IPS-18c (cell line): ENCODE results near the gene HPN.
"Not testable (repeated sequence)": the region's sequence is repeated elsewhere in the genome, so short reads cannot be mapped to it uniquely, and the experiment has no call there.

Experiments used
- H3K4me3 ChIP-seq: 2 replicates; pipeline ENCODE4 v1.7.0; 2013; ENCODE audit warnings: low read depth, mild to moderate bottlenecking, low read length, moderate library complexity; ENCODE audit not compliant: insufficient read depth
- H3K9me3 ChIP-seq: one replicate; pipeline ENCODE4 v1.6.1; 2013; ENCODE audit warnings: mild to moderate bottlenecking, low read length, moderate library complexity; ENCODE audit not compliant: control insufficient read depth, insufficient read depth

Gene HPN

GRCh38 chr19:35041548-35042055 is at the start of gene HPN:
TSS of gene HPN (plus strand) at chr19:35041721. CDS start at chr19:35042507, 786 bp downstream.
- peak within 1 kb of the TSS; percentile 58 for H3K4me3 ChIP-seq
- H3K9me3 ChIP-seq = no peaks in the 10 kb centered on the region

- not testable (repeated sequence) for H3K9me3 ChIP-seq, H3K4me3 ChIP-seq
Measured at GRCh38 chr19:34992582-34992981, 48.9 kb upstream of the HPN start.

GRCh38 chr19:34994286-34994642 is 47.3 kb upstream of the HPN start:
- no peak overlapping the region for H3K4me3 ChIP-seq

GRCh38 chr19:34994643-34995541 is 46.6 kb upstream of the HPN start:
- no peak overlapping the region for H3K4me3 ChIP-seq
- H3K9me3 ChIP-seq = no peaks in the 10 kb centered on the region

More at GRCh38 chr19:34994286-34994642, 47.3 kb upstream of the HPN start:
- H3K9me3 ChIP-seq = no peaks in the 10 kb centered on the region

- H3K4me3 ChIP-seq = no peak overlapping the region
- no peaks in the 10 kb centered on the region for H3K9me3 ChIP-seq
Measured at GRCh38 chr19:34995551-34995950, 46.0 kb upstream of the HPN start.

GRCh38 chr19:34997071-34997617 is 44.4 kb upstream of the HPN start:
- Histone ChIP-seq H3K4me3 (no peak overlapping the region), H3K9me3 (no peaks in the 10 kb centered on the region)

GRCh38 chr19:34998224-34998623 is 43.3 kb upstream of the HPN start:
- not testable (repeated sequence) for H3K4me3 ChIP-seq, H3K9me3 ChIP-seq

- Histone ChIP-seq H3K9me3 (no peaks in the 10 kb centered on the region), H3K4me3 (peak overlapping the region; percentile 68)
Measured at GRCh38 chr19:34998777-34999497, 42.6 kb upstream of the HPN start.

- peak within 1 kb of the TSS; percentile 68 for H3K4me3 ChIP-seq
- no peaks in the 10 kb centered on the region for H3K9me3 ChIP-seq
Measured at GRCh38 chr19:34999498-35000337, 41.8 kb upstream of the HPN start, which contains the start of gene GRAMD1A. TSS of gene GRAMD1A (plus strand) at chr19:35000323. CDS start at chr19:35000479, 156 bp downstream.

GRCh38 chr19:35000338-35000646 is 41.2 kb upstream of the HPN start:
- Histone ChIP-seq H3K4me3 (peak overlapping the region; percentile 68), H3K9me3 (no peaks in the 10 kb centered on the region)

- Histone ChIP-seq H3K4me3 (peak overlapping the region; percentile 68), H3K9me3 (no peaks in the 10 kb centered on the region)
Measured at GRCh38 chr19:35000647-35001501, 40.6 kb upstream of the HPN start.

- Histone ChIP-seq H3K4me3 (no peak overlapping the region), H3K9me3 (no peaks in the 10 kb centered on the region)
Measured at GRCh38 chr19:35002037-35002535, 39.4 kb upstream of the HPN start.

- no peaks in the 10 kb centered on the region for H3K9me3 ChIP-seq
- no peak overlapping the region for H3K4me3 ChIP-seq
Measured at GRCh38 chr19:35004517-35005255, 36.8 kb upstream of the HPN start.

- Histone ChIP-seq H3K4me3 (no peak overlapping the region), H3K9me3 (no peaks in the 10 kb centered on the region)
Measured at GRCh38 chr19:35005256-35005977, 36.1 kb upstream of the HPN start.

- not testable (repeated sequence) for H3K9me3 ChIP-seq, H3K4me3 ChIP-seq
Measured at GRCh38 chr19:35006007-35006341, 35.5 kb upstream of the HPN start.
